Spinal cord (tissue), 10 donors: ENCODE results near the gene LMBR1L. TPM values are rescaled to one million over a fixed set of nuclear protein-coding genes. Genes with fewer than 3 reads are reported as not detected.
"Not testable (repeated sequence)": the region's sequence is repeated elsewhere in the genome, so short reads cannot be mapped to it uniquely, and the experiment has no call there.

Experiments used
- DNase-seq, 6 donors: peaks; one replicate each; pipeline versions ENCODE4 v3.0.0 to v3.0.0-alpha.2; 2013 to 2015; ENCODE audit warnings: low spot score in 6 of 6, low read depth in 4 of 6
- H3K27ac ChIP-seq: one replicate; pipeline ENCODE4 v1.5.1; 2013; ENCODE audit warnings: low read depth, low read length, control low read depth
- H3K27me3 ChIP-seq: one replicate; pipeline ENCODE4 v1.6.1; 2013; ENCODE audit warnings: low read length; ENCODE audit not compliant: control insufficient read depth, insufficient read depth
- H3K36me3 ChIP-seq: one replicate; pipeline ENCODE4 v1.6.1; 2013; ENCODE audit warnings: low read length; ENCODE audit not compliant: control insufficient read depth, insufficient read depth
- H3K4me1 ChIP-seq: one replicate; pipeline ENCODE4 v1.6.1; 2013; ENCODE audit warnings: low read length; ENCODE audit not compliant: control insufficient read depth, insufficient read depth
- H3K4me3 ChIP-seq: one replicate; pipeline ENCODE4 v1.5.1; 2013; ENCODE audit warnings: low read depth, low read length, control low read depth
- H3K9me3 ChIP-seq: one replicate; pipeline ENCODE4 v1.6.1; 2013; ENCODE audit warnings: low read length; ENCODE audit not compliant: control insufficient read depth, insufficient read depth
- WGBS: methylation state at CpG from one replicate; pipeline ENCODE4 v1.1.5; 2013; ENCODE audit warnings: missing lambda C conversion rate; ENCODE audit not compliant: insufficient coverage; 5-methylcytosine and 5-hydroxymethylcytosine counted together
- polyA plus RNA-seq, 2 donors: library from polyadenylated mRNA; unstranded; fragments of 120-200 nt; gene quantifications; one replicate each; pipeline ENCODE4 v1.2.1, GENCODE V29; 2013; ENCODE audit not compliant: insufficient read length in 2 of 2
- total RNA-seq, 2 donors: library from RNA; depleted of rRNA in 1 of 2; stranded (reverse); fragments of 120-200 nt in 1 of 2; fragments of >200 nt in 1 of 2; gene quantifications; one replicate each; pipeline versions ENCODE4 v1.2.3 to v1.2.4, GENCODE V29; 2013 to 2014
- donor health status: healthy.

The LMBR1L gene
- total and polyA plus RNA-seq, 4 donors = 38.0 to 127 (median 64.7) TPM

DNA sequence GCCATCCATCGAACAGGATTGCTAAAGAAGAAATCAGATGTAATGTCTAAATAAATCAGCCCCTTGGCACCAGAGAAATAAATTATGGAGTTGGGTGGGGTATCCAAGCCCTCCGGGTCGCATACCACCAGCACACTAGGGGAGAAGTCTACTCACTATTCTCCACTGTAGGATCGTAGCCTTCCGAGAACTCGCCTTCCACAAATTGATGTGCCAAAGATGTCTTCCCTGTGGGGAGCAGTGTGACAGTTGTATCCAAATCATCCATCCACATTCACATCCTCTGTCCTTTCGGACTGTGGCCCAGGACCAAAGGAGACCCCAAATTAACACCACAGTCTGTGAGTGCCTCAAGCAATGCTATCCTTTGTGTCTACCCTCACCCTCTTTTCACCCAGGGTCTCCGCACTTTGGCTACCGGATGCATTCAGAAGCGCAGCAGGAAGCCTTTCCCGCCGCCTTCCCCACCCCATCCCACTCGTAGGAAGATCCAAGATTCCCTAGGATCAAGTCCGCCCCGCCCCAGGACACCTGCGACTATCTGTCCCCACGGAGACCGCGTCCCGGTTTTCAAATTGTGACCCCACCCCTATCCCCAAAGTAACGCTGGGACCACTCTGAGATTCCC is 41.7 kb downstream of the LMBR1L start:
- H3K36me3 ChIP-seq = peaks cover 2% of the 10 kb centered on the region
- peak overlapping the region; percentile 52 for H3K27ac ChIP-seq
- H3K4me3 ChIP-seq = peak overlapping the region; percentile 90
- no peaks in the 10 kb centered on the region for H3K27me3 ChIP-seq
- peak in 1 of 6 donors; percentile 2 for DNase-seq
- H3K9me3 ChIP-seq = no peaks in the 10 kb centered on the region
- peaks cover 13% of the 10 kb centered on the region for H3K4me1 ChIP-seq
- WGBS = 7% methylated on average over 17 of the region's 21 CpGs

DNA sequence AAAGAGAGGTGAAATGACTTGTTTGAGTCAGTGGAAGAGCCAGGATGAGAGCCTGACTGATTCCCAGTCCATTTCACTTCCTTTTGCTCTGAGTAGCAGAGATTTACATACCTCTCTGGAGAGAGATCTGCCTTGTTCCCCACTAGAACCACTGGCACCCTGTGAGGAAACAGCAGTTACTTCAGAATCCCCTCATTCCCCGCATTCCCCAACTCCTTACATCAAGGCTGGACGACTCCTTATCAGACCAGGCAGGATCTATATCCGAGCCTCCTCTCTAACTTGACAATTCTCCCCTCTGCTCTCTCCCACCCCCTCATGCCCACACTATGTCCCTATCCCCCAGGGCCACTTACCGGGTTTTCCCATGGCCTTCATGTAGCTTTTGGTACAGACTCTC is 44.5 kb downstream of the LMBR1L start:
- no peaks in the 10 kb centered on the region for H3K9me3 ChIP-seq
- H3K27me3 ChIP-seq = no peaks in the 10 kb centered on the region
- peaks cover 2% of the 10 kb centered on the region for H3K36me3 ChIP-seq
- H3K27ac ChIP-seq = no peak overlapping the region
- no peak for DNase-seq
- no peak overlapping the region for H3K4me3 ChIP-seq
- H3K4me1 ChIP-seq = peaks cover 14% of the 10 kb centered on the region
- WGBS = 73% methylated on average over 4 of the region's 4 CpGs

DNA sequence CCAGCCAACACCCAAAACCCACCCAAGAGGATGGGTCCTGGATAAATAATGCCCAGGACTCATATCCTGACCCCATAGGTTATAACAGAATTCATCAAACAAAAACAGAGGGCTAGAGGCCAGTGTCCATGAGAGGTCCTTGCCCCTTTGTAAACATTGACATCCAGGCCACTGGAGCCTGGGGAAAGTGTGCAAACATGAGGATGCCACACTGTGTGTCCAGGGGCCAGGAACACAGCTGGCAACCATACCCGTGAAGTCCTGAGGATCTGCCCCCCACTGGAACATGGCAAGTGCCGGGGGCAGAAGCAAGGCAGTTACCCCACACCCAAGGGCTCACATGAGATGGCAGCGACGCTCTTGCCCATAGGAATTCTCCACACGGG is 45.9 kb downstream of the LMBR1L start:
- H3K4me1 ChIP-seq = peaks cover 14% of the 10 kb centered on the region
- no peaks in the 10 kb centered on the region for H3K27me3 ChIP-seq
- 100% methylated on average over 2 of the region's 5 CpGs for WGBS

DNA sequence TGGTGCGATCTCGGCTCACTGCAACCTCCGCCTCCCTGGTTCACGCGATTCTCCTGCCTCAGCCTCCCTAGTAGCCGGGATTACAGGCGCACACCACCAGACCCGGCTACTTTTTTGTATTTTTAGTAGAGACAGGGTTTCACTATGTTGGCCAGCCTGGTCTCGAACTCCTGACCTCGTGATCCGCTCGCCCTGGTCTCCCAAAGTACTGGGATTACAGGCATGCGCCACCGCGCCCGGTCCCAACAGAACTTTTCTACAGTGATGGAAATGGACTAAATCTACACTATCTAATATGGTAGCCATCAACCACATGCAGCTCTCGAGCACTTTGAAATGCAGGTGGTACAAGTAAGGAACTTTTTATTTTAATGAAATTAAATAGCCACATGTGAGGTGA is 48.7 kb downstream of the LMBR1L start:
- not testable (repeated sequence) for H3K36me3 ChIP-seq, H3K27me3 ChIP-seq, H3K27ac ChIP-seq, H3K4me3 ChIP-seq, DNase-seq, H3K9me3 ChIP-seq
- H3K4me1 ChIP-seq = peaks cover 31% of the 10 kb centered on the region
- WGBS = 88% methylated on average over 13 of the region's 17 CpGs

More for the DNA sequence above, 45.9 kb downstream of the LMBR1L start:
- Histone ChIP-seq H3K4me3 (no peak overlapping the region), H3K36me3 (peaks cover 2% of the 10 kb centered on the region), H3K27ac (no peak overlapping the region), H3K9me3 (no peaks in the 10 kb centered on the region)
- no peak for DNase-seq

DNA sequence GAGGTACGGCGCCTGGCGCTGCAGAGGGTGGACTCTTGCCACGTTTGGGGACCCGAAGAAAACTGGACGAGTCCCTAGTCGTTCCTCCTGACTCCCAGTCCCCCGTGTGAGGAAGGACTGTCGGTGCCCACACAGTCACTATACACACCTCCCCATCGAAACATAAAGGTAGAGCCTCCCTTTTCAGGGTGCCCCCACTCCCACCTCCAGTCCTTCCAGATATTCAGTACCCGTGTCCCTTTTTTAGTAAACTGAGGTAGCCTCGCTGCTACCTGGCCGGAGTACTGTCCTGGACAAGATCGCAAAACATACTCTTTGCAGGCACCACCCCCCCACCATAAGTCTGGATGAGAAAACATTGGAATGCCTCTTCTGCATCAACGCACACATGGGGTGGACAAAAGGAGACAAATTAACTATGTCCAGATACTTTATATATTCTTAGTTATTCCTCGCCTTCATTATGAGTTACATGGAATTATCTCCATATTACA is 49.4 kb downstream of the LMBR1L start:
- H3K27ac ChIP-seq = peak overlapping the region; percentile 99
- peaks cover 2% of the 10 kb centered on the region for H3K36me3 ChIP-seq
- 4% methylated on average over 11 of the region's 16 CpGs for WGBS
- H3K4me1 ChIP-seq = peaks cover 32% of the 10 kb centered on the region
- peak overlapping the region; percentile 99 for H3K4me3 ChIP-seq
- no peaks in the 10 kb centered on the region for H3K27me3 ChIP-seq
- no peak for DNase-seq
- no peaks in the 10 kb centered on the region for H3K9me3 ChIP-seq

DNA sequence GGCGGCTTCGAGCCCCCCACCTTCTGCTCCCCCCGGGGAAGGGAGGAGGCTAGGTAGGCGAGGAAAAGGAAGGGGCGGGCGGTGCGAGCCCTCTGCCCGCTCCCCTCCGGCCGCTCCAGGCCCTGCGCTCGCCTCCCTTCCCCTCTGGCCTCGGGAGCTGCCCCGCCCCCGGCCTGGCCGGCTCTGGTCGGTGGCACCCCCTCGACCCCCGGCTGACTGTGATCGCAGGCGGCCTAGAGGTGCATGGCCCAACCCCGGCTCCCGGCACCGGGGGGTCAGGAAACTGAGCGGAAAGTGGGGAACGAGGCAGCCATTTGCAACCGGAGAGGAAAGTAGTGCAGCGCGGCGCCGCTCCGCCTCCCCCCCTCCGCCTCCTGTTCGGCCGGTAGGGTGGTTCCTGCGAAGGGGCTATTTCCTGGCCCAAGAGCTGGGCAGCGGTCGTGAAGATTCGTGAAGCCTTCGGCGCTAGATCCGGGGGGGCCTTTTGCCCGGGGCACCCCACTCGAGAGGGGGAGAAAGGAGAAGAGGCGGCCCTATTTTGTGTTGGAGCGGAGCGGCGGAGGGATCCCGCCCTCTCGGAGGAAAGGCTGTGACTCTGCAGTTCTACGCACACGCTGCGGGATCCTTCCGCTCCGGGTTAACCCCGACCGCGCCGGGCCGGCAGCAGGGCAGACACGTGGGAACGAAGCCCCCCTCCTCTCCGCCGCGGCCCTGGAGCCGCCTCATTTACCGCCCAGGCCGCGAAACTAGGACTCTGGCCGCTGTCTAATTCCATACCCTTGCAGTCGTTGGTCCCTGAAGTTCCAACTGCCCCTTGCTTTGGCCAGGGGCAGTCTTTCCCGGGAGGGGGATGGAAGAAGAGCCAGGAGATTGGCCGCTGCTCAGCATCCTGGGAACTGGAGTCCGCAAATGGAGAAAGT is 50.1 kb downstream of the LMBR1L start, which contains the start of gene KMT2D:
Gene KMT2D (minus strand): TSS at position 558 of the 920 bp plus-strand sequence. CDS start 5,470 bp downstream, outside the sequence.
- Histone ChIP-seq H3K27me3 (no peaks in the 10 kb centered on the region), H3K4me3 (peak within 1 kb of the TSS; percentile 99), H3K36me3 (peaks cover 2% of the 10 kb centered on the region), H3K9me3 (no peaks in the 10 kb centered on the region), H3K27ac (peak within 1 kb of the TSS; percentile 99), H3K4me1 (peaks cover 37% of the 10 kb centered on the region)
- WGBS = under 1% methylated on average over 71 of the region's 74 CpGs
- DNase-seq = peak; percentile 88 to 99 (median 94)

DNA sequence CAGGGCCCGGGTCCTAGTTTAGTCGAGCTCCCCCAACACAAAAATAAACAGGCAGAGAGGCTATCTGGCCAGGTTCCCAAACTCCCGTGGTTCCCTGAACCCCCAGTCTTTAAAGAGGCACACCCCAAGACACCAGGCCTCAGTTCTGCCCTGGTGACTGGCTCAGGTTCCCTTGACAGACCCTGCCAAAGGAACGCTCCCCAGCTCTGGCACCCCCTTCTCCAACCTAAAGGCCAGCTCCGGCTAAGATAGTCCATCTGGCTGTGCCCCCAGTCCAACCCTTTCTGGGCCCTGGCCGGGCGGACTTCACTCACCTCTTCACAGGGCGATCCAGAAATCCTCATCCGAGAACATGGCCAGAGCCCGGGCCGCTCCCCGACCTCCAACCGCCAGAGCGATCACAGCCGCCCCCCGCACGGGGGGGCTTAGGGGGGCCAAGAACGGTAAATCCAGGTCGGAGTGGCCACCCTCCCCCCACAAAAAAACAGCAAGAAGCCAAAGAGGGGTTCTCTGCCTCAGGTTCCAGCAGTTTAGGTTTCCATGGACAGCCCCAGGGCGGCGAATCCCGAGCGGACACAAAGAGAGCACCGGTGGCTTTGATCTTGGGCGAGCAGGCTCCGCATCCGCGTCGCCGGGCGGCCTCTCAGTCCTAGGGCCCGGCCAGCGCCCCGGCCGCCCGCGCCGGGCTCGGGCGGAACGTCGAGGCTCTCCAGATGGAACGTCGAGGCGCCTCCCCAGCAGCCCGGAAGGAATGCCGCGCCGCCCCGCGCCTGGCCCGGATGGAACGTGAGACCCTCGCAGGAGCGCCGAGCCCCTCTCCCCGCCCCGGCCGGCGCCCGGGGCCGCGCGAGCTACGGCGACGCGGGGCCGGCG is 51.1 kb downstream of the LMBR1L start:
- Histone ChIP-seq H3K36me3 (peaks cover 4% of the 10 kb centered on the region), H3K27me3 (no peaks in the 10 kb centered on the region), H3K9me3 (no peaks in the 10 kb centered on the region), H3K4me3 (peak overlapping the region; percentile 99), H3K4me1 (peaks cover 40% of the 10 kb centered on the region), H3K27ac (peak overlapping the region; percentile 99)
- WGBS = under 1% methylated on average over 70 of the region's 70 CpGs
- peak in 1 of 6 donors; percentile 29 for DNase-seq

DNA sequence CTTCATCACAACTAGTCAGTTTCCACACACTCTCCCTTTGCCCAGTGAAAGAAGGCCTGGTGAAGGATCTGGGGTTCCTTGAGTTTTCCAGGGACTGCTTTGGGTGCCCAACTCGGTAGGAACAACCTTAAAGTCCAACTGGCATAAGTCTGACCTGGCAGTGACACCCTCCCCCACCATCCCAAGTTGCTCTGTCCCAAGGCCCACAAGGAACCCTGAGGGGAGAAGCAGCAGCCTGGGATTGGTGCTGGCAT is 51.7 kb downstream of the LMBR1L start:
- Histone ChIP-seq H3K9me3 (no peaks in the 10 kb centered on the region), H3K36me3 (peaks cover 9% of the 10 kb centered on the region), H3K27me3 (no peaks in the 10 kb centered on the region), H3K4me3 (peak overlapping the region; percentile 99), H3K27ac (peak overlapping the region; percentile 60), H3K4me1 (peaks cover 40% of the 10 kb centered on the region)
- DNase-seq = no peak
- 0% methylated on average over 1 of the region's 1 CpG for WGBS

DNA sequence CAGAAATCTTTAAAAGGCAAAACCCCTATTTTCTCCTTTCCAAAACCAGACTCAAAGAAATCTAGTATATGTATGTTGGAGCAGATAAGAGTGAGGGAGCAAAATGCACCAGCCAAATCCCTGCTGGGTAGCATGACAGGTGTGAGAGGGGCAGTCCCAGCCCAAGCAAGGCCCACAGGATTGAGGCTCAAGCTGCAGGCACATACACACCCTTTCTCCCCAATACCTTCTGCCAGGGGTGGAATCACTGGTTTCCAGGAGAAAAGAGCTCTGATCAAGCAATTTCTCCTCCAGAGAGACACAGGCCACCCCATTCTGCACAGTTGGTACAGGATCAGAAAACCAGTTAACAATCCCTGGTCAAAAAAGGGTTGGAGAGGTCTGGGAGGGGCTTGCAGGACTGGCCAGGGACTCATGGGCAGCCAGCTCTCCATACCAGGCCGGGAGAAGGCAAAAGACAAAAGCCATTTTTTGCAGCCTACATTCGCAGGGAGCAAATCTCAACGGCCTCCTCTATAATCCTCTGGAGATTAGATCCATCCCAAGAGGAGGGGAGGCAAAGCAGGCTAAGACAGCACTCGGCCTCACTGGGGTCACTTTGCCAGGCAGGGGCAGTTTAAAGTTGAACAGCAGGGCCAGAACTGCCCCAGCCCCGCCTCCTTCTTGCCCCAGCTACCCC is 52.1 kb downstream of the LMBR1L start:
- Histone ChIP-seq H3K36me3 (peaks cover 14% of the 10 kb centered on the region), H3K4me1 (peaks cover 40% of the 10 kb centered on the region), H3K27me3 (no peaks in the 10 kb centered on the region), H3K9me3 (no peaks in the 10 kb centered on the region), H3K27ac (no peak overlapping the region), H3K4me3 (peak overlapping the region; percentile 99)
- 8% methylated on average over 4 of the region's 5 CpGs for WGBS
- DNase-seq = no peak
